ENCODE results near the gene ELAVL3.
A peak's percentile ranks its signal among the peaks of the same experiment; 100 is the strongest.
"Not testable (repeated sequence)": the region's sequence is repeated elsewhere in the genome, so short reads cannot be mapped to it uniquely, and the experiment has no call there.

The ELAVL3 gene

DNA sequence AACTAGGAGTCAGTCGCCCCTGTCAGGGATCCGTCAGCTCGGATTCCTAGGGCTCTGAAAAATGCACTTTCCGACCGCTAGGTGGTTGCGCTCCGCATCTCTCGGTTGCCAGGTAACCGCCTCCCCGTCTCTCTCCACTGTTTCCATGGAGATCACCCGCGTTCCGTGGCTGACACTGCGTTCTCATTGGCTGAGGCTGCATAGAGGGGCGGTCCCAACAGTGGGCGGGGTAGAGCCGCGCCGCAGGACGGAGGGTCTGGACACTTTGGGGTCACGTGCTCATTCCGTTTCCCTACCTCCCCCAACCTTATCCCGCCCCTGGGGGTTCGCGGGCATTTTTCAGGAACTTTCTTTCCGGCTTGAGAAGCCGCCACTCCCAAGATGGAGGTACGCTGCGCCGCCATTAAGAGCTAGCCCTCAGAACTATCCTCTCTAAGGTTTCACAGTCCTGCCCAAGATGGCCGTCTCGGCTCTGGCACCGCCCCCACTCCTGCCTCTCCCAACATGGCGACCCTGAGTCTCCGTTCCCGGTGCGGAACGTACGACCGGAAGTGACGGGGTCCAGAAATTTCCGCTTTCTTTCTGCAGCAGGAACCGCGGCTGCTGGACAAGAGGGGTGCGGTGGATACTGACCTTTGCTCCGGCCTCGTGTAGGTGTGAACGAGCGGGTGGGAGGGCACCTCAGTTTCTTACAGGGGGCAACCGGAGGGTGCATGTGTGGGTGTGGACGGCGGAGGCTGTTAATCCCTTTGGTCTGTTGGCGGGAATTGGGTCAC is 45.6 kb downstream of the ELAVL3 start, which contains the start of the genes ODAD3 and PRKCSH:
Gene ODAD3, minus strand, starts transcription at position 65 of the 776 bp plus-strand sequence. CDS start 105 bp downstream, outside the sequence.
Gene PRKCSH, plus strand, starts transcription at position 579 of the 776 bp plus-strand sequence. CDS start 483 bp downstream, outside the sequence.
- DNase-seq, result peak; percentile 100

DNA sequence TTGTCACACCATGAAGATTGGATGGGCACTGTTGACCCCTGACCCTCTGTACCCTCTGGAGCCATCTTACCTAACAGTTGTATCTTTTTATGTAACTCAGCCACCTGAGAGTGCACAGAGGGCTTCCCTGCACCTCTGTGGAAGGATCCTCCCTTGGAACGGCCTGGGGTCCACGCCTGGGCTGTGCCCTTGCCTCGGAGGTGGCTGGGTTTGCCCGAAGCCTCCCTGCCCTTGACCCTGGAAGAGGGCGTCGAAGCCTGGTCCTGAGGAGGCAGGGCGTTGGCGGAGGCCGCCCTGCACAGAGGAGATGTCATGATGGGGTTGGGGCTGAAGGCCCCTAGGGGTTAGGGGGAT is 46.2 kb downstream of the ELAVL3 start:
- peak; percentile 48 for DNase-seq

DNA sequence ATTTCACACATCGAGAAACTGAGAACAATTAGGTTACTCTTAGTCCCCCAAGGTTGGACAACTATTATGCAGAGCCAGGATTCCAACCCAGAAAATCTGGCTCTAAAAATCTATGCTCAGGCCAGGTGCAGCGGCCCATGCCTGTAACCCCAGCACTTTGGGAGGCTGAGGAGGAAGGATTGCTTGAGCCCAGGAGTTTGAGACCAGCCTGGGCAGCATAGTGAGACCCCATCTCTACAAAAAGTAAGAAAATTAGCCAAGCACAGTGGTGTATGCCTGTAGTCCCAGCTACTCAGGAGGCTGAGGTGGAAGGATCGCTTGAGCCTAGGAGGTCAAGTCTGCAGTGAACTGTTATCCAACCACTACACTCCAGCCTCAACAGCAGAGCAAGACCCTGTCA is 47.3 kb downstream of the ELAVL3 start:
- not testable (repeated sequence) for DNase-seq

DNA sequence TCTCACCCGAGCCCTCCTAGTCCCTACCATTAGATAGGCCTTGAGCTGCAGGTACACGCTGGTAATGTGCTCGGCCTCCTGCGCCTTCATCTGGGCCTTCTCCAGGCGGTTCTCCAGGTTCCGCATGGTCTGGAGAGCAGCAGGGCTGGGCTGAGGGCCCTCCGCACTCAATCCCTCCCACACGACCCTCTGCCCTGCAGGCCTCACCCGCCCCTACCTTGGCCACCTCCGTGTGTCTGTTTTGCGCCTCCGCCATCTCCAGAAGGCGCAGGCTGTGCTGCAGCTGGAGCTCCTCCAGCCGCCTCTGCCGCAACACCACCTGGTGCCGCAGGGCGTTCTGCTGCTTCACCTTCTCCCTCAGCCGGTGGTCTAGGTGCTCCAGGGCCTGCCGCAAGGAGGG is 54.2 kb downstream of the ELAVL3 start:
- no peak for DNase-seq

DNA sequence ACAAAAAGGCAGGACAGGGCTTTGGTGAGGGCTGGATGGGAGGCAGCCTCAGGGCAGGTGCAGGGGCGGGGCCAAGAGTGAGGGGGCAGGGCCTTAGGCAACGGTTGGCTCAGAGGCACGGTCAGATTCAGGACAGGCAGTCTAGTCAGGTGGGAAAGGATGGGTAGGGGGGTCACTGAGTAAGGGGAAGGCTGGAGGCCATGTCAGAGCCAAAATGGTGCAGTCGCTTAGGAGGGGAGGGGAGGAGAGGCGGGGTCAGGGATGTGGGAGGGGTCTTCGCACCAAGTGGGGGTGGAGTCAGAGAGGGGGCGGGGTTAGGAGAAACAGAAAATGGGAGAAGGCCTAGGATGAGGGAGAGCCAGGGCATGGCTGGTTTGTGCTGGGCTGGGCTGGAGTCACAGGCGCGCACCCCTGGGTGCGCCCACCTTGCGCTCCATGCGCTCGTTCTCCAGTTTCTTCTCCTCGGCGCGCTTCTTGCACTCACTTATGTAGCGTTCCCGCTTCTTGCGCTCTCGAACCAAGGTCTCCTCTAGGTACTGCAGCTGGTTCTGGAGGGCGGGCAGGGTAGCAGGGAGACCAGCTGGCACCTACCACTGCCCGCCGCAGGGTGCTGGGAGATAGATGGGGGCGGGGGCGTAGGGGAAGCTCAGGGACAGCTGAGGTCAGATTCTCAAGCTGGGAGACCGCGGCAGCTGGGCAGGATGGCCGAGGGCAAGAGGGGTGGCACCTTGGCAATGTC is 55.0 kb downstream of the ELAVL3 start:
- no peak for DNase-seq

DNA sequence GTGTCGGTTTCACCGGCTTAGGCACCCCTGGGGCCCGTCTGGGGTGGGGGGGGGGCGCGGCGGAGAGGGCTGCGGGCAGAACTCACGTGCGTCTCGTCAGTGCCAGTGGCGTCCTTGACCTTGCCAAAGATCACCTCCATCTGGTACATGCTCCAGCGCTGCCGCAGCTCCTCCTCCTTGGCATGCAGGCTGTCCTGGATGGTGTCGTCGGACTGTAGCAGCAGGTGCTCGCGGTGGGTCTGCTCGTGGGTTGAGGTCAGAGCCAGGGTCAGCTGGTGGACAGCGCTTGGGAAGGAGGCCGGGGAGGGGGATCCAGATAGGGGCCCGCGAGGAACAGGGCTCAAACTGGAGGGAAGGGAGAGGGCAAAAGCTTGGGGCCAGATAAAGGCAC is 57.1 kb downstream of the ELAVL3 start:
- peak; percentile 34 for DNase-seq

DNA sequence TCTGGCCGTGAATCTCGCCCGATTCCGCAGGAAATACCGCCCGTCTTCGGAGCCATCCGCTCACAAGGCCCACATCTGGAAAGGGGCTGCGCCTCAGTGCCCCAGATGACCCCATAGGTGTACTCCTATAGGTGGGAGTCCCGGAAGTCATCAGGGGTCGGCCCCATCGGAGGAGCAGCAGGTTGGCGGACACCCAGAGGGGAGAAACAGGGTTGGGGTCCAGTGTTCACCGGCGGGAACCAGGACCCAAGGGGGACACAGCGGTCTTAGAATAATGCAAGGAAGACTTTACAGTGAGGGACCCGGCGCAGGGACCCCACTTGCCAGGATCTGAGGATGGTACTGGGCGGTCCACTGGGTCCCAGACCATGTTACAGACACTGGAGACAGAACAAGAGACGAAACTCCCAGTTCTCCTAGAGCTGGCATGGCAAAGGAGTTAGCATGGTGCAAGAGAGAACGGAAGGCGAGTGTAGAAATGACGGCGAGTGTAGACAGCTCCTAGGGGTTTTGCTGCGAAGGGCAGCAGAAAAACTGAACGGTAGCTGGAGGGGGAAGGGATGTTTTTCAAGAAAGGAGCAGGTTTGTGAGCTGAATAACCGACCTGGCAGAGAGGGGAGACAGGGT is 57.6 kb downstream of the ELAVL3 start:
- DNase-seq, result no peak

DNA sequence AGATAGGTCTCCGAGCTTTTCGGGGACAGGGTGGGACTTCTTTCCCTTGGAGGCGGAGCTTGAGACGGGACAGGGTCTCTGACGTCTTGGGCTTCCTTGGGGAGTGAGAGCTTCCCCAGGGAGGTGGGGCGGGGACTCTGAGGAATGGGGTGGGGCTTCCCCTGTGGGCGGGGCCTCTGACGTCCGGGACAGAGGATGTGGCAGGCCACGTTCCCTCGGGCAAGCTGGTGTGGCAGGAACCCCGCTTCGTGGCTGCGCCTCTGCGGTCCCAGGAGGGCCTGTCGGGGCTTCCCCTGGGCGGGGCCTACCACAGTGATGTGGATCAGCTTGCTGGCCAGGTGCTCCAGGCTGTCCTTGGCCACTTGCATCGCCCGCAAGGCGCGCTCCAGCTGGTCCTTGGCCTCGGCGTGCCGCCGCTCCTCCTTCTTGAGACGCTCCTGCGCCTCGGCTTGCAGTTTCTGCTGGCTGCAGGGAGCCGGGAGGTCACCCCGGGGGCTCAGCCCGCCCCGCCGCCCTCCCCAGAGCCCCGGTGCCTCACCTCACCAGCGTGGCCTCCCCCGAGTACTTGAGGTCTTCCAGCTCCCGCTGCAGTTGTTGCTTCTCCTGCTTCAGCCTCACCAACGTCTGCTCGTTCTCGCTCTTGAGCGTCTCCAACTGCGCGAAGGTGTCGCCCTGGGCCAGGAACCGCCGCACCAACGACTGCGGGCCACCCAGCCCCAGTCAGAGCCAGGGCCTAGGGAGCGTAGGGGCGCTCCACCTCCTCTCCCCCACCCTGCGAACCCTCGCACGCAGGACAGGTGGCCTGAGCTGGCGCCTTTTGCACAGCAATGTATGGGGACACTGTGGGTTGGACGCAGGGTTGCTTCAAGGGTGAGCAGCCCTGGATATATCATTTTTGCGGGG is 58.4 kb downstream of the ELAVL3 start:
- no peak for DNase-seq

DNA sequence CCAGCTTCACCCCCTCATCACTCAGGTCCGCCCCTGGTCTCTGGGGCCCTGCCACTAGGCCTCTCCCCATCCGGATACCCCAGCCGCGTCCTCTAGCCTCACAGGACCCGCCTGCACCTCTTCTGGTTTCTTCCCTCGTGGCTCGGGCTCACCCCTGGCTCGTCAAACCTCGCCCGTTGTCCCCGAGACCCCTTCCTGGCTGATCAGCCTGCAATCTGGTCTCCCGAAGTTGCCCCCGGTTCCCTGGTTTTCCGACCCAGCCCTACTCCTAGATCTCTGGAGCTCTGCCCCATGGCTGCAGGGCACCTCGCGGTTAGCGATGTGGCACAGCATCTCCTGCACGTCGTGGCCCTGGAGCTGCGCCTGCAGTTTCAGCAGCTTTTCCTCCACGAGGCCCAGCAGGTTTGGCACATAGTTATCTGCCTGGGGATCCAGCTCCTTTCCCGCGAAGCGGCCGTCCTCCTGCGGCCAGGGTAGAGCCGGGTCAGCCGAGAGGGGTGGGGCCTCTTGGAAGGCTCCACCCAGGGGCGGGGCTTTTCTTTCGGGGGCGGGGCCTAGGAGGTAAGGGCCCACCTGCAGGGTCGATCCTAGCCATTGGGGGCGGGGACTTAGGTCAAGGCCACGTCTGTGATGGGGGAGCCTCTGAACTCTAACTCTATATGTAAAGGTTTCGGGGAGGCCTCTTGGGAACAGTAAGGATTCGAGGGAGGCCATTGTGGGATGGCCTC is 59.3 kb downstream of the ELAVL3 start:
- DNase-seq, result no peak

DNA sequence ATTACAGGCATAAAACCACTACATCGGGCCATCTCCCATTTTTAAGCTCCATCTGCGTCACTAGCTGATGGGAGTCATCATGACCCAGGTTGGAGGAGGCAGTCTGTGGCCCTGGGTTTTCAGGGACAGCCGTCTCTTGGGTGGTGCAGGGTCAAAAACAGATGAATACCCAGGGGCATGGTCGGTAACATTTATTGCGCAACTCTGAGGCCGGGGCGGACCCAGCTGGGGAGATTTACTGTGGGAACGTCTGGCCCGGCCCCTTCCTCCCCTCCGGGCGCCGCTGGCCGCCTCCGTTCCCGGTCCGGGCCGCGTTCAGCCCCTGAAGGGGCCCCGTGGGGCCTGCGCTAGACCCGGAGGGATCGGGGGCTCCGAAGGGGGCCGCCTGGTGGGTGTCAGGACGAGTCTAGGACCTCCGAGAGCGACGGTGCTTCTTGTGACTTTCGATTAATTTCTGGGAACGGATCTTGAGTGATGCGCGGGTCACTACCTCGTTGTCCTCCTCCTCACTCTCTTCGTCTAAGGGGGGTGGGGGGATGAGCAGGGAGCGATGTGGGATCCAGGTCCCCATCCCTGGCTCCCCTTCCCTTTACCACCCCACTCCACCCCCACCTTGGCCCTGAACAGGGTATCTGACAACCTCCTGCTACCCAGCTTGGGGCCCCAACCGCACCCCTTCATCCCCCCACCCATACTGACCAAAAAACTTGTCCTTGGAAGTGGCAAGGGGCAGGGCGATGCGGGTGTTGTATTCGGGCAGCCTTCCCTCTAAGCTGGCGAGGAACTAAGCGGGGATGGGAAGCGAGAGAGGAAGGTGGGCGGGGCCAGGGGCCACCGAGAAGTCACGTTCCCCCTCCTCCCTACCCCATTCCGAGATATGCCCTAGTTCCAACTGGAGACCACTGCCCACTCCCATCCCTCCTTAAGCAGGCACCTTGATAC is 60.1 kb downstream of the ELAVL3 start:
- DNase-seq, result no peak

DNA sequence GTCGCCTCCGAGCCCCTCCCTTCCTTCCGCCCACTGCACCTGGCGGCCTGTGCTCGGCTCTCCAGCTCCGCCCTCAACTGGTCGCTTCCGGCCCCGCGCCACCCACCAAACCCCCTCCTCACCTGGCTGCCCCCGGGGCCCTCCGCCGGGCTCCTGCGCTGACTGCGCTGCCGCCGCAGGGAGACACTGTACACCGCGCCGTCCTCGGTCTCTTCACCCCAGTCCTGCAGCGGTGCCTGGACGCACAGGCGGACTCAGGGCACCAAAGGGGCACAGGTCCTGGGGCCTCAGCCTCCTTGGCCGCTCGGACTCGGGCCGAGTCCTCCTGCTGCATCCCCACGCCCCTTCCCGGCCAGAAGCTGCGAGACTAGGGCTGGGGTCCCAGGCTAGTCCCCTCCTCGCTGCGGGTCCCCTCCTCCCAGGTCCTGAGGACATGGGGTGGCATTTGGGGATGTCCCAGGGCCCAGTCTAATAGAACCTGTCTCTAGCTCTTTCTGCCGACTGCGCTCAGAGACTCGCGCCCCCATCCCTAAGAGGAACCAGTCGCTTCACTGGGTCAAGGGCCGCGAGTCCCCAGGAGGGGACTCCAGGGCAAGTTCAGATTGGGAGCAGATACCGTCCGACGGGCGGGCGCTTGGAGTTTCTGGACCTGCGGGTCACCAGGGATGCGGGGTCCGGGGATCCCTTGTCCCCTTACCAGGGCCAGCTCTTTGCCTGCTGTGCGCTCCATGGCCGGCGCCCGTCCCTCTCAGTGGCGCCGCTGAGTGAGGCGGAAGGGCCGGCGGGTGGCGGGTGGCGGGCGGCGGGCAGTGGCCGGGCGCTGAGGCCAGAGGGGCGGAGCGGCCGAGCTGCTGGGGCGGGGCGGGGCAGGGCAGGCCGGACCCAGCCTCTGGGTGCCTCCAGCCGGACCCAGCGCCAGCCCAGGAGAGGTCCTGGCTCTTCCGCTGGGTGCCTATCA is 62.0 kb downstream of the ELAVL3 start, which contains the start of gene RGL3:
Gene RGL3, minus strand, starts transcription at position 766 of the 958 bp plus-strand sequence. Its CDS starts 36 bp downstream, at position 730.
- no peak for DNase-seq

DNA sequence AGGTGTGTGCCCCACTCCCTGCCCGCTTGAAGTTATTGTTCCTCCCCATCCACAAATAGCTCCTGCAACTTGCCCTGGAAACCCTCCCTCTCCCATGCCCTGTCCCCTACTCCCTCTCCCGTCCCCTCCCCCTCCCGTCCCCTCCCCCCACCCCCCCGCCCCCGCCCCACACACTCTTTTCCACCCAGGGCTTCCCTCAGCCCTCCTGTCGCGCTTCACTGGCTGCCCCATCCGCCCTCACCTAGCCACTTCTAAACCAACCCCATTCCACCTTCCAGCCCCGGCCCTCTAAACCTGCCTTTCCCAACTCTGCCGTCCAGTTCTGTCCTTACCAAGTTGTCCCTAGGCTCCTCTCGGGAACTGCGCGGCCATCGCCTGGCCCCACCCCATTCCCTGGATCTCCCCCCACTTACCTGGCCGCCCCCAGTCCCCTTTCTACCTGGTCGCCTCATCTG is 62.7 kb downstream of the ELAVL3 start:
- no peak for DNase-seq

DNA sequence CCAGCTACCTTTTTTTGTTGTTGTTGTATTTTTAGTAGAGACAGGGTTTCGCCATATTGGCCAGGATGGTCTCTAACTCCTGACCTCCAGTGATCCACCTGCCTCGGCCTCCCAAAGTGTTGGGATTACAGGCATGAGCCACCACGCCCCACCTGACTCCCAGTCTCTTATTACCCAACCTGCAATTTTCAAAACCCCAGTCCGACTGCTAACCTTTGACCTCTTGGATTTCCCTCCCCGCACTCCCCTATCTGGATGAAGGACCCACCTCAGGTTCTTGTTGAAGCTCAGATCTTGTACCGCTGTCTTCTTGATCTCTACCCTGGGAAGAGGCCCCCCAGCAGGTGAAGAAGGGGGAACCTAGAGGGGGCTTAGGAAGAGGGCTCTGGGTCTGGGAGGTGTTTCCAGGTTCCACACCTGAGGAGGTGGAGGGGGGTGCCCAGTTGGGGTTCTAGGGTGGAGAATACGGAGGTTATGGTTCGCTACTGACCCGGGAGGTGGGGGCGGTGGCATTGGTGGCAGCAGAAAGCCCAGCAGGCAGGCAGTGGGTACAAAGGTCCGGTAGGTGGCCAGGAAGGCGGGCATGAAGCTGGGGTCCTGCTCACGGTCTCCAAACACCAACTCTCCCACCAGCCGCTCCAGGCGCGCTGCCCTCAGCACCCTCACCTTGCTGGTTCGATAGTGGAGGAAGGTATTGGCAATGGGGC is 64.3 kb downstream of the ELAVL3 start:
- no peak for DNase-seq

DNA sequence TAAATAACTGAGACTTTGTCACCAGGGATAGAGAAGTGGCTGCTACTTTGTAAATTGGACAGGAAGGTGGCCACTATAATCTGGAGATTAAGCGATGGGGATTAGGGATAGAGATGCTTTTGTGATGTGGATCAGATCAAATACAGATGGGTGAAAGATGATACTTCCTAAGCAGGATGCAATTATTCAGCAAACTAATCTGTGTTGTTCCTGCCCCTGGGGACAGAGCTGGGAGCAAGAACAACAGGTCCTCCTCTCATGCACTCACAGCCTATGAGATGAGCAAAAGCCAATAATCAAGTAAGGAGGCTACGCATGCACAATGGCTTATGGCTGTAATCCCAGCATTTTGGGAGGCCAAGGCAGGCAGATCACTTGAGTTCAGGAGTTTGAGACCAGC is 66.3 kb downstream of the ELAVL3 start:
- peak; percentile 86 for DNase-seq

DNA sequence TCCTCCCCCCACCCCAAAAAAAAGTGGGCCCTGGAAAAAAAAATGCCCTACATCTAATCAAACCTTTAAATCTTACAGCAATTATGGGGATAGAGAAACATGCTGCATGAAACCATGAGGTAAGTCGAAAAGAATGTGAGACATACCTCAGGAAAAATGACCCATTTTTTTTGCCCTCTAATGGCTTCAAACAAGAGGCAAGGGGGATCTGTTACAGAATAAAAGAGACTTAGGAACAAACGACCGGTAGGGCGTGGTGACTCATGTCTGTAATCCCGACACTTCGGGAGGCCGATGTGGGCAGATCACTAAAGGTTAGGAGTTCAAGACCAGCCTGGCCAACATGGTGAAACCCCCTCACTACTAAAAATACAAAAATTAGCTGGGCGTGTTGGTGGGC is 70.2 kb downstream of the ELAVL3 start:
- no peak for DNase-seq

DNA sequence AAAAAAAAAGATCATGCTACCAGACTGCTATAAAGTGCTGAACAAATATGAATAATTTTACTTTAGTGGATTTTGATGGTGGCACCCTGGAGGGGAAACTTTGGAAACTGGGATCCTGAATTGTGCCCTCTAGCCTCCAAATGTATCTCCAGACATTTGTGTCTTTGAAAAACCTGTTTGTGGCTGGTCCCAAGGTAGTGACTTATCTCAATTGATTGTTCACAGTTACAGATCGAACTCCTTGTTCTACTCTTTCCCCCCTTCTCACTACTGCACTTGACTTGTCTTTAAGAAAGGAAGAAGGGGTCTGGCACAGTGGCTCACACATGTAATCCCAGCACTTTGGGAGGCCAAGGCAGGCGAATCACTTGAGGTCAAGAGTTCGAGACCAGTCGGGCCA is 72.3 kb downstream of the ELAVL3 start:
- DNase-seq, result no peak

DNA sequence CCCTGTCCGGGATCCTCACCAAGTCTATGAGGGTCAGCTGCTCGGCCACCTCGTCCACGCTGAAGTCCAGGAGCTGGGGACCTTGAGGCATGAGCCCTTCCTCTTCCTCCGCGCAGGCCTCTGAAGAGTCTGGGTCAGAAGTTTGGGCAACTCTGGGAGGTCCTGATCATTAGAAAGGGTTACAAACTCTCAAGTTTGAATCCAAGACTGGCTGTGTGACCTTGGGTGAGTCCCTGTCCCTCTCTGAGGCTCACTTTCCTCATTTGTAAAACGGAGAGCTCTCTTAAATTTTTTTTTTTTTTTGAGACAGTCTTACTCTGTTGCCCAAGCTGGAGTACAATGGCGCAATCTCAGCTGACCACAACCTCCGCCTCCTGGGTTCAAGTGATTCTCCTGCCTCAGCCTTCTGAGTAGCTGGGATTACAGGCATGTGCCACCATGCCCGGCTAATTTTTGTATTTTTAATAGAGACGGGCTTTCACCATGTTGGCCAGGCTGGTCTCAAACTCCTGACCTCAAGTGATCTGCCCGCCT is 74.1 kb downstream of the ELAVL3 start:
- not testable (repeated sequence) for DNase-seq
